Endothelial cell of umbilical vein (primary cell): ENCODE measurements around the gene FOXF1. TPM values are rescaled to one million over a fixed set of nuclear protein-coding genes. Genes with fewer than 3 reads are reported as not detected.

Experiments used
- BruUV-seq: library from RNA; stranded (reverse); fragments of 400-500 nt; replicated peaks from 2 replicates; lab custom pipeline; 2021; lab: Mats Ljungman, UMichigan
- CTCF ChIA-PET: fragments of 300-600, 350-600 bp; sonication (Branson Sonifier 250); formaldehyde crosslinking; loops from one replicate; lab custom pipeline; 2021; ENCODE audit warnings: antibody characterized with exemption, inconsistent platforms; lab: Charles Lee
- POLR2A ChIA-PET: fragments of 300-600, 350-600 bp; sonication (Branson Sonifier 250); formaldehyde crosslinking; loops from one replicate; lab custom pipeline; 2021; ENCODE audit warnings: antibody characterized with exemption, inconsistent platforms; lab: Charles Lee
- DNase-seq: peaks from one replicate; pipeline ENCODE4 v3.0.0-alpha.2; 2011; ENCODE audit warnings: low read depth, low spot score
- FAIRE-seq: peaks from 2 replicates; lab custom pipeline; 2011; peaks lifted over from hg19 to GRCh38; lab: Jason Lieb, UNC
- H2AFZ ChIP-seq: 2 replicates; pipeline ENCODE4 v1.6.0; 2012; ENCODE audit warnings: low read depth, low read length, control low read depth, inconsistent platforms
- H3K27ac ChIP-seq: 2 replicates; pipeline ENCODE4 v1.5.1; 2011; ENCODE audit warnings: low read depth, mild to moderate bottlenecking, control low read depth, low read length, moderate library complexity; ENCODE audit not compliant: insufficient read depth
- H3K27me3 ChIP-seq, 2 experiments: 2 replicates each; pipeline versions ENCODE4 v1.6.0 to v1.6.1; 2011; ENCODE audit warnings: low read length in 2 of 2, mixed read lengths in 1 of 2; ENCODE audit not compliant: control insufficient read depth in 2 of 2, insufficient read depth in 2 of 2
- H3K36me3 ChIP-seq, 2 experiments: 2 replicates in 1 of 2; 3 replicates in 1 of 2; pipeline ENCODE4 v1.5.1; 2011; ENCODE audit warnings: low read length in 2 of 2, mild to moderate bottlenecking in 1 of 2, moderate library complexity in 1 of 2; ENCODE audit not compliant: control insufficient read depth in 2 of 2, insufficient read depth in 2 of 2; ENCODE audit errors: extremely low read depth in 1 of 2
- H3K4me1 ChIP-seq: 3 replicates; pipeline ENCODE4 v1.5.1; 2011; ENCODE audit warnings: mild to moderate bottlenecking, low read length; ENCODE audit not compliant: control insufficient read depth, insufficient read depth; ENCODE audit errors: extremely low read depth
- H3K4me2 ChIP-seq: 2 replicates; pipeline ENCODE4 v1.6.1; 2011; ENCODE audit warnings: low read length, control low read depth, mixed read lengths; ENCODE audit not compliant: insufficient read depth
- H3K4me3 ChIP-seq, 3 experiments: fragments of 200-600 bp in 1 of 3; sonication (generic), shearing (Covaris generic) in 1 of 3; replicated peaks in 1 of 3; 2 replicates each; pipeline ENCODE4 v1.5.1; 2011 to 2016; ENCODE audit warnings: control low read depth in 3 of 3, low read length in 3 of 3, mild to moderate bottlenecking in 2 of 3, inconsistent platforms in 1 of 3, low read depth in 1 of 3, moderate library complexity in 1 of 3; ENCODE audit not compliant: insufficient read depth in 1 of 3
- H3K79me2 ChIP-seq: 2 replicates; pipeline ENCODE4 v1.6.0; 2012; ENCODE audit warnings: low read length, inconsistent platforms; ENCODE audit not compliant: control insufficient read depth, insufficient read depth
- H3K9ac ChIP-seq: replicated peaks from 2 replicates; pipeline ENCODE3; 2011; ENCODE audit warnings: low read length, control low read depth; ENCODE audit not compliant: insufficient read depth; ENCODE audit errors: extremely low read depth
- H3K9me1 ChIP-seq: replicated peaks from 3 replicates; pipeline ENCODE4 v1.6.0; 2011; ENCODE audit warnings: mild to moderate bottlenecking, low read length; ENCODE audit not compliant: control insufficient read depth, insufficient read depth; ENCODE audit errors: extremely low read depth
- H3K9me3 ChIP-seq: replicated peaks from 2 replicates; pipeline ENCODE4 v1.5.1; 2012; ENCODE audit warnings: low read length, inconsistent platforms; ENCODE audit not compliant: control insufficient read depth, insufficient read depth
- H4K20me1 ChIP-seq: replicated peaks from 2 replicates; pipeline ENCODE3; 2011; ENCODE audit warnings: mild to moderate bottlenecking, low read length; ENCODE audit not compliant: control insufficient read depth, insufficient read depth; ENCODE audit errors: extremely low read depth
- EZH2 ChIP-seq: IDR thresholded peaks from 2 replicates; pipeline ENCODE4 v1.6.1; 2012; ENCODE audit warnings: borderline replicate concordance, low read depth, mild to moderate bottlenecking, moderate library complexity, low read length, inconsistent platforms; ENCODE audit not compliant: severe bottlenecking
- FOS ChIP-seq: IDR thresholded peaks from 2 replicates; pipeline ENCODE4 v1.6.1; 2011; ENCODE audit warnings: mild to moderate bottlenecking, low read length, moderate library complexity, borderline replicate concordance; ENCODE audit not compliant: insufficient read depth
- GATA2 ChIP-seq: IDR thresholded peaks from 2 replicates; pipeline ENCODE4 v1.7.0; 2011; ENCODE audit warnings: low read depth, mild to moderate bottlenecking, moderate library complexity, mixed read lengths, low read length; ENCODE audit not compliant: insufficient read length, insufficient read depth
- JUN ChIP-seq: IDR thresholded peaks from 2 replicates; pipeline ENCODE4 v1.6.1; 2011; ENCODE audit warnings: borderline replicate concordance, low read depth; ENCODE audit not compliant: insufficient read length, insufficient read depth
- MYC ChIP-seq: IDR thresholded peaks from one replicate; pipeline ENCODE4 v1.6.1; 2011; ENCODE audit warnings: mild to moderate bottlenecking, low read depth, low read length
- POLR2A ChIP-seq: IDR thresholded peaks from 2 replicates; pipeline ENCODE4 v1.6.1; 2012; ENCODE audit warnings: low read depth, mild to moderate bottlenecking, control low read depth, low read length
- POLR2AphosphoS5 ChIP-seq: IDR thresholded peaks from 2 replicates; pipeline ENCODE4 v1.6.1; 2012; ENCODE audit warnings: low read depth, mild to moderate bottlenecking, control low read depth, low read length, moderate library complexity; ENCODE audit not compliant: insufficient read depth
- dilution Hi-C: fragments of 300-500 bp; cut with MboI; formaldehyde crosslinking; loops from one replicate; pipeline ENCODE4 v1.15.0; 2019; ENCODE audit warnings: low sequenced_read_pairs; ENCODE audit not compliant: extremely low pct_ligation_motif_present
- intact Hi-C: fragments of 100-400 bp; cut with micrococcal nuclease; formaldehyde crosslinking; loops from one replicate; pipeline ENCODE4 v1.10.0; 2022
- polyA plus RNA-seq, 4 experiments: library from polyadenylated mRNA; depleted of rRNA in 3 of 4; stranded (reverse) in 3 of 4; unstranded in 1 of 4; fragments of >200 nt; gene quantifications; 2 replicates each; pipeline versions ENCODE4 v1.2.1 to v1.2.3, GENCODE V29; 2011 to 2012; ENCODE audit warnings: missing spikeins in 1 of 4
- total RNA-seq: library from RNA; stranded (reverse); gene quantifications from 2 replicates; pipeline ENCODE4 v1.2.3, GENCODE V29; 2021
- TF ChIP-seq, protein P1 (sequence below): IDR thresholded peaks from 2 replicates; pipeline ENCODE4 v1.6.1; 2011; ENCODE audit not compliant: insufficient read depth, insufficient read length
- TF ChIP-seq, protein P2 (sequence below), 2 donors: IDR thresholded peaks; 1 replicate in 1 of 2; 2 replicates in 1 of 2; pipeline ENCODE4 v1.5.1; 2011; ENCODE audit warnings: low read length in 2 of 2, mild to moderate bottlenecking in 2 of 2, moderate library complexity in 2 of 2, control low read depth in 1 of 2, inconsistent platforms in 1 of 2, low read depth in 1 of 2; ENCODE audit not compliant: insufficient read depth in 1 of 2; ENCODE audit errors: extremely low read depth in 1 of 2

Gene FOXF1
- total and polyA plus RNA-seq, 2 donors (not counting 3 experiments of a cell fraction or from before 2014, with no cell fraction given), result 1.0 to 1.1 TPM

DNA sequence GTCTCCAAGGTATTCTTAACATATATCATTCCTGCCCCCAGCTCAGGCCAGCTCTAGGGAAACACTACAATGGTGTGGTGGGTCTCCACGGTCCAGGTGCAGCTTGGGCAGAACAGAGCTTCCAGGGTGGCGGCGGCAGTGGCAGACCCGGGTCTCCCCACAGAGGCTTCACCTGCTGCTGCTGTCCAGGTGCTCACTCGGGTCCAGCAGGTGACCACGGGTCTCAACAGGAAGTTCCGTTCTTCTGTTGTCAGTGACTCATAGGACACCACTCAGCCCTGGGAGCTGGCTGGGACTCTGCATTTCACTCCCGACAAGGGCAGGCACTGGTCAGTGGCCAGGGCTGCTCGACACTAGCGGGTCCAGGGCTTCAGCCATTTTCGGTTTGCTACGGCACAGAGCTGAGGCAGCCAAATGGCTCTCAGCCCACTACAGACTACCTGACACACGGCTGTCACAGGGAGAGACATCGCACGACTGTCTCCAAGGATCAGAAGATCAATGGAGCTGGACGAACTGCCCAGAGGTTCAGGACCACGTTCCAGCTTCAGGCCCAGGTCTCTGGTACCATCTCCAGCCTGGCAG is 28.0 kb downstream of the FOXF1 start:
- H3K4me2 ChIP-seq, result no peak overlapping the region
- DNase-seq (no peak), FAIRE-seq (no peak)
- H4K20me1 ChIP-seq, result no peaks in the 10 kb centered on the region
- H3K27me3 ChIP-seq, result no peaks in the 10 kb centered on the region
- H3K79me2 ChIP-seq, result no peaks in the 10 kb centered on the region
- no peaks in the 10 kb centered on the region for H3K9me3 ChIP-seq
- no peaks in the 10 kb centered on the region for H3K9me1 ChIP-seq
- no peak overlapping the region for H2AFZ ChIP-seq
- H3K36me3 ChIP-seq, result peaks cover 3 to 40% of the 10 kb centered on the region in 2 experiments
- H3K9ac ChIP-seq, result no peak overlapping the region
- no peaks in the 10 kb centered on the region for H3K4me1 ChIP-seq
- H3K27ac ChIP-seq, result no peak overlapping the region
- TF ChIP-seq, protein P1, sequence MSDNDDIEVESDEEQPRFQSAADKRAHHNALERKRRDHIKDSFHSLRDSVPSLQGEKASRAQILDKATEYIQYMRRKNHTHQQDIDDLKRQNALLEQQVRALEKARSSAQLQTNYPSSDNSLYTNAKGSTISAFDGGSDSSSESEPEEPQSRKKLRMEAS, result no peak
- TF ChIP-seq GATA2 (no peak), POLR2AphosphoS5 (no peak), FOS (no peak), MYC (no peak), POLR2A (no peak), JUN (no peak), EZH2 (no peak)
- TF ChIP-seq, protein P2, sequence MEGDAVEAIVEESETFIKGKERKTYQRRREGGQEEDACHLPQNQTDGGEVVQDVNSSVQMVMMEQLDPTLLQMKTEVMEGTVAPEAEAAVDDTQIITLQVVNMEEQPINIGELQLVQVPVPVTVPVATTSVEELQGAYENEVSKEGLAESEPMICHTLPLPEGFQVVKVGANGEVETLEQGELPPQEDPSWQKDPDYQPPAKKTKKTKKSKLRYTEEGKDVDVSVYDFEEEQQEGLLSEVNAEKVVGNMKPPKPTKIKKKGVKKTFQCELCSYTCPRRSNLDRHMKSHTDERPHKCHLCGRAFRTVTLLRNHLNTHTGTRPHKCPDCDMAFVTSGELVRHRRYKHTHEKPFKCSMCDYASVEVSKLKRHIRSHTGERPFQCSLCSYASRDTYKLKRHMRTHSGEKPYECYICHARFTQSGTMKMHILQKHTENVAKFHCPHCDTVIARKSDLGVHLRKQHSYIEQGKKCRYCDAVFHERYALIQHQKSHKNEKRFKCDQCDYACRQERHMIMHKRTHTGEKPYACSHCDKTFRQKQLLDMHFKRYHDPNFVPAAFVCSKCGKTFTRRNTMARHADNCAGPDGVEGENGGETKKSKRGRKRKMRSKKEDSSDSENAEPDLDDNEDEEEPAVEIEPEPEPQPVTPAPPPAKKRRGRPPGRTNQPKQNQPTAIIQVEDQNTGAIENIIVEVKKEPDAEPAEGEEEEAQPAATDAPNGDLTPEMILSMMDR (IDR thresholded peaks at IDR 0.05; ENCODE audit: extremely low read depth in 1 of 2, insufficient read depth in 1 of 2, low read depth in 1 of 2, low read length in 2 of 2), result no peak
- H3K4me3 ChIP-seq, result no peak overlapping the region
- CTCF ChIA-PET, result no interaction called here
- dilution Hi-C loops, result no loop called here
- POLR2A ChIA-PET, result no interaction called here
- BruUV-seq, result no TSS peak
- intact Hi-C loops, result no loop called here
